Measurements from ENCODE around the gene SLC46A1.

GRCh38 chr17:28449859-28450258, 43.8 kb upstream of the SLC46A1 start:
- TF ChIP-seq, protein P1, sequence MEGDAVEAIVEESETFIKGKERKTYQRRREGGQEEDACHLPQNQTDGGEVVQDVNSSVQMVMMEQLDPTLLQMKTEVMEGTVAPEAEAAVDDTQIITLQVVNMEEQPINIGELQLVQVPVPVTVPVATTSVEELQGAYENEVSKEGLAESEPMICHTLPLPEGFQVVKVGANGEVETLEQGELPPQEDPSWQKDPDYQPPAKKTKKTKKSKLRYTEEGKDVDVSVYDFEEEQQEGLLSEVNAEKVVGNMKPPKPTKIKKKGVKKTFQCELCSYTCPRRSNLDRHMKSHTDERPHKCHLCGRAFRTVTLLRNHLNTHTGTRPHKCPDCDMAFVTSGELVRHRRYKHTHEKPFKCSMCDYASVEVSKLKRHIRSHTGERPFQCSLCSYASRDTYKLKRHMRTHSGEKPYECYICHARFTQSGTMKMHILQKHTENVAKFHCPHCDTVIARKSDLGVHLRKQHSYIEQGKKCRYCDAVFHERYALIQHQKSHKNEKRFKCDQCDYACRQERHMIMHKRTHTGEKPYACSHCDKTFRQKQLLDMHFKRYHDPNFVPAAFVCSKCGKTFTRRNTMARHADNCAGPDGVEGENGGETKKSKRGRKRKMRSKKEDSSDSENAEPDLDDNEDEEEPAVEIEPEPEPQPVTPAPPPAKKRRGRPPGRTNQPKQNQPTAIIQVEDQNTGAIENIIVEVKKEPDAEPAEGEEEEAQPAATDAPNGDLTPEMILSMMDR (IDR thresholded peaks at IDR 0.05; ENCODE audit: insufficient read depth, low read length, poor library complexity, severe bottlenecking) = no peak
- no peak for TF ChIP-seq EZH2phosphoT487 (conservative IDR thresholded peaks at IDR 0.05; ENCODE audit: low read length)
